Dedifferentiated amniotic fluid mesenchymal stem cell (primary cell): ENCODE measurements around the gene RTN4.

Experiments used
- DNase-seq: peaks from one replicate; pipeline ENCODE4 v3.0.0-alpha.2; 2016; ENCODE audit errors: extremely low spot score

RTN4 gene

GRCh38 chr2:54924121-54924520 is 126.1 kb downstream of the RTN4 start:
- no peak for DNase-seq
